Right lobe of liver (tissue), 6 donors: Measurements from ENCODE around the gene CCDC77. TPM values are rescaled to one million over a fixed set of nuclear protein-coding genes. Genes with fewer than 3 reads are reported as not detected.

Source experiments
- ATAC-seq, 4 donors: fragments of 200-7000 bp; cut with Tn5 transposase; one replicate each; pipeline ENCODE4 v1.9.1; 2020; ENCODE audit warnings: mild to moderate bottlenecking in 4 of 4, moderate library complexity in 4 of 4
- DNase-seq, 3 donors: peaks; one replicate each; pipeline ENCODE4 v3.0.0-alpha.2; 2020
- H3K27ac ChIP-seq, 3 donors: fragments of 200-600 bp; one replicate each; pipeline ENCODE4 v1.8.0; 2022
- H3K27me3 ChIP-seq, 2 donors: fragments of 200-600 bp; one replicate each; pipeline ENCODE4 v1.8.0; 2022
- H3K36me3 ChIP-seq, 4 donors: fragments of 200-600 bp; sonication (generic) in 1 of 4; one replicate each; pipeline versions ENCODE4 v1.5.1 to v1.8.0; 2017 to 2022; ENCODE audit warnings: control low read depth in 1 of 4
- H3K4me1 ChIP-seq, 4 donors: fragments of 200-600 bp; sonication (generic) in 1 of 4; one replicate each; pipeline versions ENCODE4 v1.5.1 to v1.8.0; 2017 to 2022; ENCODE audit warnings: control low read depth in 1 of 4
- H3K4me3 ChIP-seq, 3 donors: fragments of 200-600 bp; one replicate each; pipeline ENCODE4 v1.8.0; 2022
- H3K9me3 ChIP-seq, 4 donors: fragments of 200-600 bp; sonication (generic) in 1 of 4; one replicate each; pipeline versions ENCODE4 v1.5.1 to v1.8.0; 2017 to 2022; ENCODE audit warnings: control low read depth in 1 of 4
- CTCF ChIP-seq, 4 donors: fragments of 200-600 bp in 3 of 4; fragments of 450-650 bp in 1 of 4; IDR thresholded peaks; one replicate each; pipeline versions ENCODE4 v1.5.1 to v1.8.0; 2016 to 2022; ENCODE audit warnings: antibody characterized with exemption in 4 of 4, mild to moderate bottlenecking in 2 of 4
- POLR2A ChIP-seq: fragments of 450-650 bp; IDR thresholded peaks from one replicate; pipeline ENCODE4 v1.6.1; 2017; ENCODE audit warnings: antibody characterized with exemption, mild to moderate bottlenecking
- WGBS: methylation state at CpG from one replicate; pipeline ENCODE4 v1.1.6; 2018; ENCODE audit warnings: low coverage, low lambda C conversion rate; ENCODE audit not compliant: insufficient coverage; ENCODE audit errors: missing lambda C conversion rate; 5-methylcytosine and 5-hydroxymethylcytosine counted together
- intact Hi-C, 2 donors: fragments of 100-400 bp; cut with DNase I; formaldehyde crosslinking; loops; one replicate each; pipeline versions ENCODE4 v1.11.2 to v1.14.1; 2022
- total RNA-seq, 6 experiments: library from RNA; depleted of rRNA in 2 of 6; stranded (reverse); fragments of >200 nt in 2 of 6; fragmentation: NEBNext Ultra II Directional in 3 of 6; extraction: Animal tissue kit (Norgen Biotek cat#: 25700) in 3 of 6; gene quantifications; one replicate each; pipeline versions ENCODE4 v1.1.0 to v1.2.4, GENCODE V29; 2016 to 2023
- donor health status: DM: no; HTN: yes; CAD: no.
- donor health status: DM: no; HTN: no; CAD: no.
- donor health status: DM: no; HTN: no; CAD: no.
- donor health status: DM: no; HTN: yes; CAD: no.
- donor health status: DM: no; HTN: yes; CAD: no.

Gene CCDC77
- total RNA-seq, 6 experiments from 2014 or later = 1.9 to 3.8 (median 2.1) TPM

GRCh38 chr12:389142-390096, 12.0 kb upstream of the CCDC77 start, which contains the start of gene KDM5A:
Gene KDM5A, minus strand, starts transcription at chr12:389320. Its CDS starts 229 bp downstream, at chr12:389091.
- DNase-seq (peak; percentile 92 to 94 (median 93)), ATAC-seq (peak; percentile 98 to 99 (median 98))
- Histone ChIP-seq H3K9me3 (no peaks in the 10 kb centered on the region), H3K4me3 (peak within 1 kb of the TSS; percentile 82 to 88 (median 83)), H3K4me1 (peaks cover 0 to 27% (median 8%) of the 10 kb centered on the region in 4 donors), H3K36me3 (peaks cover 0 to 1% (median 0%) of the 10 kb centered on the region in 4 donors), H3K27me3 (no peaks in the 10 kb centered on the region), H3K27ac (peak within 1 kb of the TSS; percentile 75 to 92 (median 91))
- 3% methylated on average over 30 of the region's 53 CpGs for WGBS
- peak; percentile 40 for TF ChIP-seq POLR2A
- no peak for TF ChIP-seq CTCF (IDR thresholded peaks at IDR 0.05)
- intact Hi-C loops = no loop called here

DNA sequence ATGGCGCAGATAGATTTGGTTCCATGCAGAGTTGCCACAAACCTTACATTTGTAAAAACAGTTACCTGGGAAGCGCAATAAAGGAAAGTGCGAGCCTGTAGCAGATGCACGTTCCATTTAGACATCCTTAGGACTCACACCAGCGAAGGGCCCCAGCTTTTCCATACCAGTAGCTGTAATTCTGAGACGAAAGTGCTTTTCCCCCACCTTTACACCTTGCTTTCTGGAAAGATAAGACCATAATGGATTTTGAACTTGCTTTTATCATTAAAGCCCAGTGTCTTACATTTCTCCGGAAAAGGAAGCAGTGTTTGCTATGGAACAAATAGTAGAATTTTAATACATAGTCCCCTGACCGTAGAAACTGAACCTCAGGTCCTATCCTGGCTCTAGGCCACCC, 616 bp upstream of the CCDC77 start:
- DNase-seq = no peak
- TF ChIP-seq POLR2A = no peak
- TF ChIP-seq CTCF (IDR thresholded peaks at IDR 0.05) = no peak
- H3K4me1 ChIP-seq = peaks cover 0 to 14% (median 4%) of the 10 kb centered on the region in 4 donors
- 53% methylated on average over 8 of the region's 8 CpGs for WGBS
- intact Hi-C loops = no loop called here
- no peaks in the 10 kb centered on the region for H3K36me3 ChIP-seq
- H3K4me3 ChIP-seq = peak overlapping the region; percentile 60 to 80 (median 65)
- H3K9me3 ChIP-seq = no peaks in the 10 kb centered on the region
- ATAC-seq = no peak
- H3K27ac ChIP-seq = no peak overlapping the region
- H3K27me3 ChIP-seq = no peaks in the 10 kb centered on the region

DNA sequence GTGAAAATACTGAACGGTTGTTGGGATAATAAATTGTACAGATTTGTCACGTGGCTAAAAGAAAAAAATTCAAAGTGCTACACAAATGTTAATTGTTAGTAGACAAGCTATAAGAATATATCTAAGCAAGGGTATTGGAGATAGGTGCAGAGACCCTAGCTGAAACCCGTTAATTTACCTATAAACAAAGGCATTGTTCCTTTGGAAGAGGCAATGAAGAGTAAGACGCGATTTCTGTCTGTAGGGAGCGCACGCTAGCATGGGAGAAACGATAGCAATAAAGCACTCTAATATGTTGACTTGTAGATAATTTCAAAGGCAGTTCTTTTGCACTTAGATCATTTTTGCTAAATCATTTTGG, 565 bp downstream of the CCDC77 start:
- Histone ChIP-seq H3K4me1 (peaks cover 0 to 14% (median 4%) of the 10 kb centered on the region in 4 donors), H3K27ac (peak overlapping the region in 1 of 3 donors; percentile 30), H3K4me3 (peak overlapping the region; percentile 60 to 80 (median 65)), H3K27me3 (no peaks in the 10 kb centered on the region), H3K36me3 (no peaks in the 10 kb centered on the region), H3K9me3 (no peaks in the 10 kb centered on the region)
- intact Hi-C loops = no loop called here
- TF ChIP-seq POLR2A = no peak
- no peak for ATAC-seq
- DNase-seq = no peak
- 0% methylated on average over 8 of the region's 8 CpGs for WGBS

DNA sequence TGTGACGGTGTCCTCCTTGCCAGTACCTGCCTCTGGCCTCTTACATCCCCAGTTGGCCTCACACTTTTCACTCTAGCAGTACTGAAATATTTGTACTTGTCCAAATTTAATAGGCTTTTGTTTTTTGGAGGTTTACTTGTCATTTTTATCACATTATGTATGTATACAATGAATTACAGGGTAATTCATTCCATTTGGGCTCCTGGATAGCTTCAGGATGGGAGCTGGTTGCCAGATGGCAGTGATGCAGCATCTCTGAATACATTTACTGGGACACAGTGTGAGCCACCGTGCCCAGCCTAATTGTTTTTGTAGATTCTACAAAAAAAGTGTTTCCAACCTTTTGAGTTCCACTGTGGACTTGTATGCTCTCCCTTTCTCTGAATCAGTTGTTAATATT, 13.4 kb downstream of the CCDC77 start:
- Histone ChIP-seq H3K9me3 (no peaks in the 10 kb centered on the region), H3K4me1 (no peaks in the 10 kb centered on the region), H3K27ac (no peak overlapping the region), H3K4me3 (no peak overlapping the region), H3K27me3 (no peaks in the 10 kb centered on the region), H3K36me3 (peaks cover 0 to 9% (median 1%) of the 10 kb centered on the region in 4 donors)
- ATAC-seq = no peak
- WGBS = 93% methylated on average over 2 of the region's 2 CpGs
- TF ChIP-seq CTCF (IDR thresholded peaks at IDR 0.05) = no peak
- TF ChIP-seq POLR2A = no peak
- no peak for DNase-seq
- intact Hi-C loops = no loop called here

- Histone ChIP-seq H3K27me3 (no peaks in the 10 kb centered on the region), H3K9me3 (no peaks in the 10 kb centered on the region), H3K36me3 (peaks cover 0 to 9% (median 1%) of the 10 kb centered on the region in 4 donors), H3K4me3 (no peak overlapping the region), H3K4me1 (no peaks in the 10 kb centered on the region), H3K27ac (no peak overlapping the region)
- TF ChIP-seq POLR2A (no peak), CTCF (IDR thresholded peaks at IDR 0.05) (no peak)
- DNase-seq (no peak), ATAC-seq (no peak)
- WGBS = 96% methylated on average over 5 of the region's 6 CpGs
- intact Hi-C loops = no loop called here
These were observed 17.0 kb downstream of the CCDC77 start for GRCh38 chr12:418432-418831.
